ENCODE data around the gene TMCC3.

TMCC3 gene

GRCh38 chr12:94532490-94533422, 117.6 kb downstream of the TMCC3 start:
- peak; percentile 21 for DNase-seq (ENCODE audit: low read depth)

DNA sequence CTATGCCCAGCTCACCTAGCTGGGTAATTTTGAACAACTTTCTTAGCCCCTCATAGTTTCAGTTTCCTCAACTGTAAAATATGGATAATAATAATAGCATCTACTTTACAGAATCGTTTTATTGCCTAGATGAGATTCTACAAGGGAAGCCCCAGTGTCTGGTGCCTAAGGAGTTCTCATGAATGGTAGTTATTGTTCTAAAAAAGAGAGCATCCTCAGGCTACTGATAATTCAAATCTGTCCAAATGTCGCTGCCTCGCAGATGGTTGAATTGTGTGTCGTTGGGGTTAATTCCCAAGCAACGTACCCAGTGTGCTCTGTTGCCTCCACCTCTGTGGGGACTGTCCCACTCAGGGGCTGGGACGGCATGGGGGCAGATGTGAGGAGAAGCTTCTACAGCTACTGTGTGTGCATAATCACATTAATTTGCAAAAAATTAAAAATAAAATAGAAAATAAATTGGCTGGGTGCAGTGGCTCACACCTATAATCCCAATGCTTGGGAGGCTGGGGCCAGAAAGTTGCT, 119.1 kb downstream of the TMCC3 start:
- no peak for DNase-seq (ENCODE audit: low read depth)

- DNase-seq (ENCODE audit: low read depth), result no peak
Measured at GRCh38 chr12:94525951-94526350, 124.4 kb downstream of the TMCC3 start.

All from GM04504 (cell line).